ENCODE results near the gene GDF10. TPM values are rescaled to one million over a fixed set of nuclear protein-coding genes. Genes with fewer than 3 reads are reported as not detected.

The GDF10 gene
- total RNA-seq, 1 donor from 2014 or later, result 0.67 TPM

GRCh38 chr10:47276071-47276470, 23.9 kb upstream of the GDF10 start:
- Mint-ChIP-seq H3K27me3 (ENCODE audit: low read depth) (peaks cover 11% of the 10 kb centered on the region), H3K9me3 (ENCODE audit: low read depth) (peaks cover 18% of the 10 kb centered on the region), H3K4me3 (ENCODE audit: unreplicated experiment) (no peak overlapping the region), H3K36me3 (ENCODE audit: low read depth) (no peaks in the 10 kb centered on the region), H3K27ac (ENCODE audit: unreplicated experiment) (no peak overlapping the region), H3K4me1 (ENCODE audit: low read depth) (no peaks in the 10 kb centered on the region)
- TF ChIP-seq CTCF (IDR thresholded peaks at IDR 0.05), result no peak
- DNase-seq (ENCODE audit: low spot score), result no peak

- no peak for DNase-seq (ENCODE audit: low spot score)
- H3K9me3 Mint-ChIP-seq (ENCODE audit: low read depth), result peaks cover 18% of the 10 kb centered on the region
- no peak overlapping the region for H3K4me3 Mint-ChIP-seq (ENCODE audit: unreplicated experiment)
- no peak for TF ChIP-seq CTCF (IDR thresholded peaks at IDR 0.05)
- peaks cover 15% of the 10 kb centered on the region for H3K27me3 Mint-ChIP-seq (ENCODE audit: low read depth)
- H3K27ac Mint-ChIP-seq (ENCODE audit: unreplicated experiment), result no peak overlapping the region
- H3K4me1 Mint-ChIP-seq (ENCODE audit: low read depth), result no peaks in the 10 kb centered on the region
- no peaks in the 10 kb centered on the region for H3K36me3 Mint-ChIP-seq (ENCODE audit: low read depth)
These were observed 23.2 kb upstream of the GDF10 start for GRCh38 chr10:47276576-47277351.

GRCh38 chr10:47277352-47278151, 22.4 kb upstream of the GDF10 start:
- H3K27me3 Mint-ChIP-seq (ENCODE audit: low read depth), result peaks cover 21% of the 10 kb centered on the region

GRCh38 chr10:47278152-47278473, 21.9 kb upstream of the GDF10 start:
- H3K4me3 Mint-ChIP-seq (ENCODE audit: unreplicated experiment), result no peak overlapping the region
- H3K27me3 Mint-ChIP-seq (ENCODE audit: low read depth), result peaks cover 21% of the 10 kb centered on the region
- no peaks in the 10 kb centered on the region for H3K4me1 Mint-ChIP-seq (ENCODE audit: low read depth)
- H3K27ac Mint-ChIP-seq (ENCODE audit: unreplicated experiment), result no peak overlapping the region
- no peaks in the 10 kb centered on the region for H3K36me3 Mint-ChIP-seq (ENCODE audit: low read depth)
- no peak for DNase-seq (ENCODE audit: low spot score)
- H3K9me3 Mint-ChIP-seq (ENCODE audit: low read depth), result peaks cover 10% of the 10 kb centered on the region
- no peak for TF ChIP-seq CTCF (IDR thresholded peaks at IDR 0.05)

More at GRCh38 chr10:47277352-47278151, 22.4 kb upstream of the GDF10 start:
- Mint-ChIP-seq H3K4me1 (ENCODE audit: low read depth) (no peaks in the 10 kb centered on the region), H3K4me3 (ENCODE audit: unreplicated experiment) (no peak overlapping the region), H3K36me3 (ENCODE audit: low read depth) (no peaks in the 10 kb centered on the region), H3K9me3 (ENCODE audit: low read depth) (peaks cover 14% of the 10 kb centered on the region), H3K27ac (ENCODE audit: unreplicated experiment) (no peak overlapping the region)
- no peak for TF ChIP-seq CTCF (IDR thresholded peaks at IDR 0.05)
- no peak for DNase-seq (ENCODE audit: low spot score)

- Mint-ChIP-seq H3K4me1 (ENCODE audit: low read depth) (no peaks in the 10 kb centered on the region), H3K4me3 (ENCODE audit: unreplicated experiment) (no peak overlapping the region), H3K27me3 (ENCODE audit: low read depth) (peaks cover 21% of the 10 kb centered on the region), H3K36me3 (ENCODE audit: low read depth) (no peaks in the 10 kb centered on the region), H3K27ac (ENCODE audit: unreplicated experiment) (no peak overlapping the region), H3K9me3 (ENCODE audit: low read depth) (peaks cover 4% of the 10 kb centered on the region)
- no peak for DNase-seq (ENCODE audit: low spot score)
- TF ChIP-seq CTCF (IDR thresholded peaks at IDR 0.05), result no peak
These were observed 21.3 kb upstream of the GDF10 start for GRCh38 chr10:47278720-47279119.

Data from chondrocyte (in vitro differentiated cells).